Activated B cell treated with CpG ODN at 0.5 μM for 24 hours (primary cell): ENCODE results near the gene ZDHHC1. TPM values are rescaled to one million over a fixed set of nuclear protein-coding genes. Genes with fewer than 3 reads are reported as not detected.

ENCODE experiments used
- ATAC-seq: fragments of 200-7000 bp; cut with Tn5 transposase; one replicate; pipeline ENCODE4 v1.10.0; 2021; ENCODE audit warnings: low read depth, mild to moderate bottlenecking, moderate library complexity
- CTCF ChIA-PET: fragments of 350-600 bp; sonication (Branson Sonifier 250); formaldehyde crosslinking; loops from one replicate; lab custom pipeline; 2021; ENCODE audit warnings: antibody characterized with exemption; lab: Charles Lee
- POLR2A ChIA-PET: fragments of 350-600 bp; sonication (Branson Sonifier 250); formaldehyde crosslinking; loops from one replicate; lab custom pipeline; 2021; ENCODE audit warnings: antibody characterized with exemption; lab: Charles Lee
- DNase-seq: peaks from one replicate; pipeline ENCODE4 v3.0.0; 2022
- H3K27ac Mint-ChIP-seq: one replicate; pipeline ENCODE4 v1.8.0; 2020; ENCODE audit warnings: mixed read lengths
- H3K27me3 Mint-ChIP-seq: one replicate; pipeline ENCODE4 v1.8.0; 2021; ENCODE audit warnings: mixed read lengths
- H3K36me3 Mint-ChIP-seq: one replicate; pipeline ENCODE4 v1.8.0; 2021; ENCODE audit warnings: low read depth, mixed read lengths
- H3K4me1 Mint-ChIP-seq: one replicate; pipeline ENCODE4 v1.8.0; 2021; ENCODE audit warnings: mixed read lengths
- H3K4me3 Mint-ChIP-seq: one replicate; pipeline ENCODE4 v1.8.0; 2020; ENCODE audit warnings: mild to moderate bottlenecking, mixed read lengths
- H3K9me3 Mint-ChIP-seq: one replicate; pipeline ENCODE4 v1.8.0; 2020; ENCODE audit warnings: mixed read lengths
- intact Hi-C: fragments of 100-400 bp; cut with micrococcal nuclease; formaldehyde crosslinking; loops from one replicate; pipeline ENCODE4 v1.15.1; 2024
- total RNA-seq: library from RNA; stranded (reverse); gene quantifications from 2 replicates; pipeline ENCODE4 v1.2.3, GENCODE V29; 2022
- TF ChIP-seq, protein P1 (sequence below): fragments of 200-600 bp; IDR thresholded peaks from one replicate; pipeline ENCODE4 v1.8.0; 2022; ENCODE audit warnings: antibody characterized with exemption, mild to moderate bottlenecking

The ZDHHC1 gene
- total RNA-seq, 1 donor from 2014 or later = 3.8 TPM

DNA sequence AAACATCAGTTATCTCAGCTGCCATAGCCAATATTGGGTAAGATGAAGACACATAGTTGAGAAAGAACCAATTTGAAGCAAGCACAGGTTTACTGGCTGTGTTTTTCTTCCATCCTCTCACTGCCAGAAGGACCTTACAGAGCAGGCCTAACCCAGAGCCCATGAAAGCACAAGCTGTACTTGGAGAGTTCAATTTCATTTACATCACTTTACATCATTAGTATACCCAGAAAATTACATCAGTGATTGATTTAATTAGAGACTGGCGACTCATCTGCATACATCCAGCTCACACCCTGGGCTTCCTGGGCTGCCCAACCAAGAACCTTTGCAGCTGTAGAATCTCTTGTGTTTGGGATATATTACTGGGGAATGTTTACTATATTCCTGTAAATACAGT is 66.0 kb downstream of the ZDHHC1 start:
- Mint-ChIP-seq H3K4me3 (no peak overlapping the region), H3K36me3 (no peaks in the 10 kb centered on the region), H3K9me3 (no peaks in the 10 kb centered on the region), H3K27ac (no peak overlapping the region), H3K27me3 (peaks cover 9% of the 10 kb centered on the region), H3K4me1 (no peaks in the 10 kb centered on the region)
- intact Hi-C loops = no loop called here
- DNase-seq = no peak
- POLR2A ChIA-PET = no interaction called here
- no peak for ATAC-seq
- TF ChIP-seq, protein P1, sequence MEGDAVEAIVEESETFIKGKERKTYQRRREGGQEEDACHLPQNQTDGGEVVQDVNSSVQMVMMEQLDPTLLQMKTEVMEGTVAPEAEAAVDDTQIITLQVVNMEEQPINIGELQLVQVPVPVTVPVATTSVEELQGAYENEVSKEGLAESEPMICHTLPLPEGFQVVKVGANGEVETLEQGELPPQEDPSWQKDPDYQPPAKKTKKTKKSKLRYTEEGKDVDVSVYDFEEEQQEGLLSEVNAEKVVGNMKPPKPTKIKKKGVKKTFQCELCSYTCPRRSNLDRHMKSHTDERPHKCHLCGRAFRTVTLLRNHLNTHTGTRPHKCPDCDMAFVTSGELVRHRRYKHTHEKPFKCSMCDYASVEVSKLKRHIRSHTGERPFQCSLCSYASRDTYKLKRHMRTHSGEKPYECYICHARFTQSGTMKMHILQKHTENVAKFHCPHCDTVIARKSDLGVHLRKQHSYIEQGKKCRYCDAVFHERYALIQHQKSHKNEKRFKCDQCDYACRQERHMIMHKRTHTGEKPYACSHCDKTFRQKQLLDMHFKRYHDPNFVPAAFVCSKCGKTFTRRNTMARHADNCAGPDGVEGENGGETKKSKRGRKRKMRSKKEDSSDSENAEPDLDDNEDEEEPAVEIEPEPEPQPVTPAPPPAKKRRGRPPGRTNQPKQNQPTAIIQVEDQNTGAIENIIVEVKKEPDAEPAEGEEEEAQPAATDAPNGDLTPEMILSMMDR = no peak
- CTCF ChIA-PET = interaction anchor here (0.6 to 1.6 kb wide), 2 partner anchors 49 to 281 kb away, joined by 4 to 7 read pairs; no protein-coding TSS in a partner anchor

GRCh38 chr16:67349172-67349571 is 67.1 kb downstream of the ZDHHC1 start:
- Mint-ChIP-seq H3K4me3 (no peak overlapping the region), H3K36me3 (no peaks in the 10 kb centered on the region), H3K27me3 (peaks cover 9% of the 10 kb centered on the region), H3K4me1 (no peaks in the 10 kb centered on the region), H3K27ac (no peak overlapping the region), H3K9me3 (no peaks in the 10 kb centered on the region)
- POLR2A ChIA-PET = no interaction called here
- intact Hi-C loops = loop anchor here (1.0 to 5.0 kb wide), 3 partner anchors 50 to 116 kb away; partner anchors contain the start of gene ZDHHC1
- ATAC-seq = peak; percentile 45
- DNase-seq = no peak
- TF ChIP-seq, protein P1 = peak; percentile 52
- CTCF ChIA-PET = no interaction called here

GRCh38 chr16:67346341-67346740 is 69.9 kb downstream of the ZDHHC1 start:
- Mint-ChIP-seq H3K4me3 (no peak overlapping the region), H3K4me1 (no peaks in the 10 kb centered on the region), H3K36me3 (no peaks in the 10 kb centered on the region), H3K27ac (no peak overlapping the region), H3K27me3 (peaks cover 9% of the 10 kb centered on the region), H3K9me3 (no peaks in the 10 kb centered on the region)
- DNase-seq = no peak
- TF ChIP-seq, protein P1 = no peak
- ATAC-seq = no peak
- CTCF ChIA-PET = interaction anchor here (1.0 to 2.1 kb wide), 2 partner anchors 54 to 120 kb away, joined by 4 to 7 read pairs; no protein-coding TSS in a partner anchor
- POLR2A ChIA-PET = no interaction called here
- intact Hi-C loops = loop anchor here (5.0 kb wide), 1 partner anchor 71 kb away; the partner anchor contains the start of gene ZDHHC1

DNA sequence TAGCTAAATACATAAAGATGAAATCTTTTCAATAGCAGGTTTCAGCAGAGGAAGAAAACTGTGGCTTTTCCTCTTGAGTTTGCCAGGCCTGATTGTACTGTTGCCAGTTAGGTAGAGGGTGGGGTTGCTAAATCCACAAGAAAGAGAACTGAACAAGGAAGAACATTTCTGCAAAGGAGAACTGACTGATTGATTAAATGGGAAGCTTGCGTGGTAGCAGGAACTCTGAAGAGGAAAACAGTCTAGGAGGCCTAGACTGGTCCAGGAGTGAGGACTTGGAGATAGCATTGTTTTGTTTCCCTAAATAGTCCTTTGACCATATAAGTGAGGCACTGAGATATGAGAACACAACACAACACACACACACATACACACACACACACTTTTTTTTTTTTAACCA is 70.9 kb downstream of the ZDHHC1 start:
- ATAC-seq = no peak
- Mint-ChIP-seq H3K4me1 (no peaks in the 10 kb centered on the region), H3K36me3 (no peaks in the 10 kb centered on the region), H3K9me3 (no peaks in the 10 kb centered on the region), H3K27me3 (peaks cover 9% of the 10 kb centered on the region), H3K4me3 (no peak overlapping the region), H3K27ac (no peak overlapping the region)
- TF ChIP-seq, protein P1 = no peak
- POLR2A ChIA-PET = no interaction called here
- intact Hi-C loops = loop anchor here (5.0 kb wide), 1 partner anchor 72 kb away; the partner anchor contains the start of gene ZDHHC1
- CTCF ChIA-PET = interaction anchor here (0.7 kb wide), 1 partner anchor 10 kb away, joined by 4 read pairs; no protein-coding TSS in a partner anchor
- no peak for DNase-seq

Other genes with a start within 250 kb of the ZDHHC1 start
- 0.64 and 0.91 TPM in 2 replicates for gene NOL3, start 245.9 kb downstream of the ZDHHC1 start, total RNA-seq
- 10.6 and 18.7 TPM in 2 replicates for gene MATCAP1, start 232.5 kb downstream of the ZDHHC1 start, total RNA-seq
- not detected in 2 replicates for gene EXOC3L1, start 226.3 kb downstream of the ZDHHC1 start, total RNA-seq
- gene E2F4, start 224.3 kb downstream of the ZDHHC1 start, total RNA-seq = 117 and 128 TPM in 2 replicates
- 6.8 and 6.9 TPM in 2 replicates for gene ELMO3, start 217.3 kb downstream of the ZDHHC1 start, total RNA-seq
- 37.1 and 41.3 TPM in 2 replicates for gene TMEM208, start 189.3 kb downstream of the ZDHHC1 start, total RNA-seq
- gene FHOD1, start 169.0 kb downstream of the ZDHHC1 start, total RNA-seq = 45.5 and 50.4 TPM in 2 replicates
- 1.9 and 2.5 TPM in 2 replicates for gene SLC9A5, start 167.5 kb downstream of the ZDHHC1 start, total RNA-seq
- 7.8 TPM in 2 replicates for gene PLEKHG4, start 136.9 kb downstream of the ZDHHC1 start, total RNA-seq
- not detected in 2 replicates for gene KCTD19, start 89.7 kb downstream of the ZDHHC1 start, total RNA-seq
- 0.49 and 0.69 TPM in 2 replicates for gene LRRC36, start 89.7 kb downstream of the ZDHHC1 start, total RNA-seq
- 0.15 TPM in 1 of 2 replicates, not detected in the other for gene TPPP3, start 23.0 kb downstream of the ZDHHC1 start, total RNA-seq
- 0.49 TPM in 1 of 2 replicates, not detected in the other for gene HSD11B2, start 14.6 kb upstream of the ZDHHC1 start, total RNA-seq
- gene ATP6V0D1, start 64.7 kb upstream of the ZDHHC1 start, total RNA-seq = 70.2 and 74.5 TPM in 2 replicates
- not detected in 2 replicates for gene AGRP, start 67.1 kb upstream of the ZDHHC1 start, total RNA-seq
- gene RIPOR1, start 112.4 kb upstream of the ZDHHC1 start, total RNA-seq = 136 and 159 TPM in 2 replicates
- 53.1 and 59.6 TPM in 2 replicates for gene CTCF, start 146.0 kb upstream of the ZDHHC1 start, total RNA-seq
- 138 and 151 TPM in 2 replicates for gene CARMIL2, start 228.7 kb upstream of the ZDHHC1 start, total RNA-seq
- gene ACD, start 243.8 kb upstream of the ZDHHC1 start, total RNA-seq = 38.2 and 41.4 TPM in 2 replicates
- 5.9 and 6.0 TPM in 2 replicates for gene PARD6A, start 244.5 kb upstream of the ZDHHC1 start, total RNA-seq